Peyer's patch (tissue), 4 donors: Measurements from ENCODE around the gene POU5F1.
"Not testable (repeated sequence)": the region's sequence is repeated elsewhere in the genome, so short reads cannot be mapped to it uniquely, and the experiment has no call there.

Experiments
- CTCF ChIP-seq, 6 experiments: fragments of 450-650 bp in 4 of 6; fragments of 200-600 bp in 2 of 6; sonication (generic) in 1 of 6; IDR thresholded peaks; one replicate each; pipeline ENCODE4 v1.5.1; 2017 to 2019; ENCODE audit warnings: antibody characterized with exemption in 6 of 6, mild to moderate bottlenecking in 3 of 6, moderate library complexity in 1 of 6
- POLR2A ChIP-seq, 2 donors: fragments of 450-650 bp; IDR thresholded peaks; one replicate each; pipeline ENCODE4 v1.5.1; 2017; ENCODE audit warnings: antibody characterized with exemption in 2 of 2, mild to moderate bottlenecking in 2 of 2, moderate library complexity in 2 of 2

DNA sequence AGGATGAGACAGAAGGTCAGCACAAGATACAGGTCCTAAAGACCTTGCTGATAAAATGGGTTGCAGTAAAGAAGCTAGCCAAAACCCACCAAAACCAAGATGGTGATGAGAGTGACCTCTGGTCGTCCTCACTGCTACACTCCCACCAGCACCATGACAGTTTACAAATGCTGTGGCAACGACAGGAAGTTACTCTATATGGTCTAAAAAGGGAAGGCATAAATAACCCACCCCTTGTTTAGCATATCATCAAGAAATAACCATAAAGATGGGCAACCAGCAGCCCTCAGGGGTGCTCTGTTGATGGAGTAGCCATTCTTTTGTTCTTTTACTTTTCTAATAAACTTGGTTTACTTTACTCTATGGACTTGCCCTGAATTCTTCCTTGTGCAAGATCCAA, 44.7 kb upstream of the POU5F1 start:
- TF ChIP-seq CTCF, POLR2A (IDR thresholded peaks at IDR 0.05): not testable (repeated sequence)
